Spleen (tissue), 11 donors: ENCODE results near the gene BID. TPM values are rescaled to one million over a fixed set of nuclear protein-coding genes. Genes with fewer than 3 reads are reported as not detected.

Source experiments
- DNase-seq: peaks from one replicate; pipeline ENCODE4 v3.0.0-alpha.2; 2020
- H3K27ac ChIP-seq, 8 donors: fragments of 200-600 bp; sonication (generic) in 7 of 8; 1 replicate in 4 of 8; 2 replicates in 4 of 8; pipeline versions ENCODE4 v1.5.0 to v1.8.0; 2016 to 2021; ENCODE audit warnings: inconsistent platforms in 4 of 8, mild to moderate bottlenecking in 4 of 8, moderate library complexity in 1 of 8
- H3K27me3 ChIP-seq, 7 donors: fragments of 200-600 bp; sonication (generic) in 6 of 7; replicated peaks in 1 of 7; 1 replicate in 4 of 7; 2 replicates in 3 of 7; pipeline versions ENCODE4 v1.5.0 to v1.8.0; 2016 to 2021; ENCODE audit warnings: inconsistent platforms in 3 of 7, mild to moderate bottlenecking in 1 of 7
- H3K36me3 ChIP-seq, 6 donors: fragments of 200-600 bp; sonication (generic) in 5 of 6; 1 replicate in 4 of 6; 2 replicates in 2 of 6; pipeline versions ENCODE4 v1.5.0 to v1.8.0; 2016 to 2021; ENCODE audit warnings: inconsistent platforms in 2 of 6
- H3K4me1 ChIP-seq, 6 donors: fragments of 200-600 bp; sonication (generic) in 5 of 6; 1 replicate in 3 of 6; 2 replicates in 3 of 6; pipeline versions ENCODE4 v1.5.0 to v1.8.0; 2016 to 2021; ENCODE audit warnings: inconsistent platforms in 3 of 6
- H3K4me3 ChIP-seq, 8 donors: fragments of 200-600 bp; sonication (generic) in 7 of 8; 1 replicate in 4 of 8; 2 replicates in 4 of 8; pipeline versions ENCODE4 v1.5.0 to v1.8.0; 2016 to 2021; ENCODE audit warnings: inconsistent platforms in 4 of 8, mild to moderate bottlenecking in 4 of 8, moderate library complexity in 2 of 8
- H3K9me3 ChIP-seq, 8 donors: fragments of 200-600 bp; sonication (generic) in 7 of 8; 1 replicate in 4 of 8; 2 replicates in 4 of 8; pipeline versions ENCODE4 v1.5.0 to v1.8.0; 2016 to 2021; ENCODE audit warnings: inconsistent platforms in 4 of 8
- CTCF ChIP-seq, 11 experiments: fragments of 200-600 bp in 7 of 11; fragments of 450-650 bp in 4 of 11; sonication (generic) in 4 of 11; IDR thresholded peaks in 8 of 11; conservative IDR thresholded peaks in 3 of 11; 1 replicate in 7 of 11; 2 replicates in 4 of 11; pipeline versions ENCODE4 v1.4.0 to v1.8.0; 2016 to 2021; ENCODE audit warnings: antibody characterized with exemption in 11 of 11, inconsistent platforms in 4 of 11, mild to moderate bottlenecking in 1 of 11
- POLR2A ChIP-seq, 3 donors: fragments of 450-650 bp; IDR thresholded peaks; one replicate each; pipeline ENCODE4 v1.5.1; 2017; ENCODE audit warnings: antibody characterized with exemption in 3 of 3, mild to moderate bottlenecking in 1 of 3
- POLR2AphosphoS5 ChIP-seq, 3 donors: sonication (generic); formaldehyde crosslinking; IDR thresholded peaks; one replicate each; pipeline ENCODE4 v1.5.1; 2017; ENCODE audit warnings: antibody characterized with exemption in 3 of 3
- WGBS, 5 donors: extraction: QIAGEN DNeasy Blood & Tissue Kit in 3 of 5; methylation state at CpG; one replicate each; pipeline versions ENCODE4 v1.1.5 to v1.1.7; 2013 to 2018; 5-methylcytosine and 5-hydroxymethylcytosine counted together
- intact Hi-C: fragments of 100-400 bp; cut with DNase I; formaldehyde crosslinking; loops from one replicate; pipeline ENCODE4 v1.15.0; 2023; ENCODE audit warnings: low total_unique reads
- polyA plus RNA-seq, 3 donors: library from polyadenylated mRNA; stranded (reverse); fragments of 200-250 nt; gene quantifications; one replicate each; pipeline ENCODE4 v1.2.1, GENCODE V29; 2013
- total RNA-seq, 7 donors: library from RNA; depleted of rRNA in 3 of 7; stranded (reverse); fragments of >200 nt in 3 of 7; fragmentation: NEBNext Ultra II Directional in 4 of 7; extraction: Animal tissue kit (Norgen Biotek cat#: 25700) in 4 of 7; gene quantifications; one replicate each; pipeline versions ENCODE4 v1.1.0 to v1.2.1, GENCODE V29; 2016 to 2021
- donor health status: healthy with polysubstance abuse.
- donor health status: DM: no; HTN: no; CAD: no; lungs with moderate emphysema.
- donor health status: DM: no; HTN: no; CAD: no.
- donor health status: Bipolar disorder and iron deficiency.
- donor health status: healthy.
- donor health status: DM: no; HTN: no; CAD: no.
- donor health status: DM: yes; HTN: yes; CAD: no.

The BID gene
- total and polyA plus RNA-seq, 10 donors, result 37.7 to 73.4 (median 49.3) TPM

GRCh38 chr22:17788528-17789378 is 14.5 kb upstream of the BID start:
- no peak for DNase-seq

GRCh38 chr22:17787716-17788330 is 13.6 kb upstream of the BID start:
- intact Hi-C loops, result no loop called here
- 88 to 96% (median 93%) methylated on average over 19 to 21 of the region's 21 CpGs for WGBS, 5 donors
- DNase-seq, result no peak
- no peaks in the 10 kb centered on the region for H3K9me3 ChIP-seq
- TF ChIP-seq POLR2AphosphoS5 (IDR thresholded peaks at IDR 0.05) (peak in 1 of 3 donors; percentile 40), POLR2A (IDR thresholded peaks at IDR 0.05) (no peak)
- no peak overlapping the region for H3K4me3 ChIP-seq
- peak overlapping the region in 6 of 8 donors; percentile 9 to 73 (median 64) for H3K27ac ChIP-seq
- peaks cover 0 to 55% (median 35%) of the 10 kb centered on the region in 6 donors for H3K36me3 ChIP-seq
- H3K27me3 ChIP-seq, result no peaks in the 10 kb centered on the region
- peaks cover 0 to 47% (median 24%) of the 10 kb centered on the region in 6 donors for H3K4me1 ChIP-seq

More at GRCh38 chr22:17788528-17789378, 14.5 kb upstream of the BID start:
- Histone ChIP-seq H3K4me3 (no peak overlapping the region), H3K9me3 (no peaks in the 10 kb centered on the region), H3K36me3 (peaks cover 0 to 64% (median 35%) of the 10 kb centered on the region in 6 donors), H3K27ac (no peak overlapping the region), H3K27me3 (no peaks in the 10 kb centered on the region), H3K4me1 (peaks cover 0 to 40% (median 20%) of the 10 kb centered on the region in 6 donors)
- TF ChIP-seq CTCF (IDR thresholded peaks at IDR 0.05 in 8 of 11, conservative IDR thresholded peaks at IDR 0.05 in 3 of 11), result no peak
- TF ChIP-seq POLR2A (IDR thresholded peaks at IDR 0.05), result no peak
- TF ChIP-seq POLR2AphosphoS5 (IDR thresholded peaks at IDR 0.05), result no peak
- WGBS, 5 donors, result 90 to 96% (median 91%) methylated on average over 19 to 32 of the region's 32 CpGs
- intact Hi-C loops, result no loop called here

- H3K4me1 ChIP-seq, result peaks cover 0 to 52% (median 26%) of the 10 kb centered on the region in 6 donors
- intact Hi-C loops, result no loop called here
- 75 to 84% (median 79%) methylated on average over 8 of the region's 8 CpGs for WGBS, 5 donors
- no peak overlapping the region for H3K4me3 ChIP-seq
- H3K9me3 ChIP-seq, result no peaks in the 10 kb centered on the region
- no peaks in the 10 kb centered on the region for H3K27me3 ChIP-seq
- H3K36me3 ChIP-seq, result peaks cover 0 to 49% (median 35%) of the 10 kb centered on the region in 6 donors
- TF ChIP-seq POLR2A (IDR thresholded peaks at IDR 0.05) (no peak), CTCF (IDR thresholded peaks at IDR 0.05 in 8 of 11, conservative IDR thresholded peaks at IDR 0.05 in 3 of 11) (no peak), POLR2AphosphoS5 (IDR thresholded peaks at IDR 0.05) (no peak)
- DNase-seq, result no peak
- H3K27ac ChIP-seq, result peak overlapping the region; percentile 9 to 73 (median 62)
These were observed 13.0 kb upstream of the BID start for GRCh38 chr22:17787241-17787640.

GRCh38 chr22:17786435-17787161 is 12.3 kb upstream of the BID start:
- WGBS, 5 donors, result 59 to 74% (median 71%) methylated on average over 18 of the region's 18 CpGs
- intact Hi-C loops, result no loop called here
- peaks cover 5 to 59% (median 33%) of the 10 kb centered on the region in 6 donors for H3K4me1 ChIP-seq
- TF ChIP-seq CTCF (IDR thresholded peaks at IDR 0.05 in 8 of 11, conservative IDR thresholded peaks at IDR 0.05 in 3 of 11), result peak in 1 of 11 experiments; percentile 19
- peak; percentile 63 to 76 (median 74) for TF ChIP-seq POLR2AphosphoS5 (IDR thresholded peaks at IDR 0.05)
- TF ChIP-seq POLR2A (IDR thresholded peaks at IDR 0.05), result no peak
- peaks cover 0 to 43% (median 34%) of the 10 kb centered on the region in 6 donors for H3K36me3 ChIP-seq
- no peak for DNase-seq
- H3K4me3 ChIP-seq, result no peak overlapping the region
- H3K27me3 ChIP-seq, result no peaks in the 10 kb centered on the region
- no peaks in the 10 kb centered on the region for H3K9me3 ChIP-seq
- H3K27ac ChIP-seq, result peak overlapping the region; percentile 9 to 73 (median 62)
